HFFc6 (cell line): ENCODE data around the gene ZFR. TPM values are rescaled to one million over a fixed set of nuclear protein-coding genes. Genes with fewer than 3 reads are reported as not detected.

ENCODE experiments used
- DNase-seq: peaks from one replicate; pipeline ENCODE4 v3.0.0-alpha.2; 2018
- H3K27ac Mint-ChIP-seq: 2 replicates; pipeline ENCODE4 v1.8.0; 2020; ENCODE audit warnings: mild to moderate bottlenecking, mixed read lengths
- H3K27me3 Mint-ChIP-seq: 2 replicates; pipeline ENCODE4 v1.8.0; 2021; ENCODE audit warnings: mild to moderate bottlenecking, moderate library complexity, mixed read lengths; ENCODE audit not compliant: insufficient read depth
- H3K36me3 Mint-ChIP-seq: 2 replicates; pipeline ENCODE4 v1.8.0; 2021; ENCODE audit warnings: low read depth, mixed read lengths
- H3K4me1 Mint-ChIP-seq: 2 replicates; pipeline ENCODE4 v1.8.0; 2020; ENCODE audit warnings: low read depth, mixed read lengths
- H3K4me3 Mint-ChIP-seq: 2 replicates; pipeline ENCODE4 v1.8.0; 2020; ENCODE audit warnings: mild to moderate bottlenecking, moderate library complexity, mixed read lengths
- H3K9me3 Mint-ChIP-seq: 2 replicates; pipeline ENCODE4 v1.8.0; 2020; ENCODE audit warnings: mild to moderate bottlenecking, mixed read lengths
- CTCF ChIP-seq: fragments of 200-600 bp; sonication (generic); IDR thresholded peaks from 2 replicates; pipeline ENCODE4 v1.5.0; 2021; ENCODE audit warnings: antibody characterized with exemption, mild to moderate bottlenecking
- total RNA-seq, 6 experiments: library from RNA; stranded (reverse); fragmentation: NEBNext Ultra II Directional; extraction: Animal tissue kit (Norgen Biotek cat#: 25700); gene quantifications; 2 replicates in 1 of 6; 3 replicates in 5 of 6; pipeline ENCODE4 v1.2.3, GENCODE V29; 2021

Gene ZFR
- total RNA-seq, 6 experiments from 2014 or later = 69.3 to 79.0 (median 75.9) TPM

DNA sequence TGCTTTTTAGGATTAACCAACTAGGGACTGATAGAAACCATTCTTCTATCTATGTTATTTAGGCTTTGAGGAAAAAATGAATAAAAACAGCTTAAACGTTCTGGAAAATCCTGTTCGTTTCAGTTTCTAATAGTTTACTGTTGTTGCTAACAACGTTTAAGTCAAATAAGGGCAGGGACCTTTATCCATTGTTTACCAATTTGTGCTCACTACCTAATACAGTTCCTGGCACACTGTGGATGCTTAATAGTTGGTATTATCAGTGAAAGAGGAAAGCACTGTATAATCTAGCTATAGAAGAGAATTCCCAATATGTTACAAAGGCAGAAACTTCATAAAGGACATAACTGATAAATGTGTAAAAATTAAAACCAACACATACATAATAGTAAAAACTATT, 52.5 kb downstream of the ZFR start:
- no peaks in the 10 kb centered on the region for H3K9me3 Mint-ChIP-seq
- no peak for DNase-seq
- H3K27me3 Mint-ChIP-seq = peaks cover 3% of the 10 kb centered on the region

DNA sequence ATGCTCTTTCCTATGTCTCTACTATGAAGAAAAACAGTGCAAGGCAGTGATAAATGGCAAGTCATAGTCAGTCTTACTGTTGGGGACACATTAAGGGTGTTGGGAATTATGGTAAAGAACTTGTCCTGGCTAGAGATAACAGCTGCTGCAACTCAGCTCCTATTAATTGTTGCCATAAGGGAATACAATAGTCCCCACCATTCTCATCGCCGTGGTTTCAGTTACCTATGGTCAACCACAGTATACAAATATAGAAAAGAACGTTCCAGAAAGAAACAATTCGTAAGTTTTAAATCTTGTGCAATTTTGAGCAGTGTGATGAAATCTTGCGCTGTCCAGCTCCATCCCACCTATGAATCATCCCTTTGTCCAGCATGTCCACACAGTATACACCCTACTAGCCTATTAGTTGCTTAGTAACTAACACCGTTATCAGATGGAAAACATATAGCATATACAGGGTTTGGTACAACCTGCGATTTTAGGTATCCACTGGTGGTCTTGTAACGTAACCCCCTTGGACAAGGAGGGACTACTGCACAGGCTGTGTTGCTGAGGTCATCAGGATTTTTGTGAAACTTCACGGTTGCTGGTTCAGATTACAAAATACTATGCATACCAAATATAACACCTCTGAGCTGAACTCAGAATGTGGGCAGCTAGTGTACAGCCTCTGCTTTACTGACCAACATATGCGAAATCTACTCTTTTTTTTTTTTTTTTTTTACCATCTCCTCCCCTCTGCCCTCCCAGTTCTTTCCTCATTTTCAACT, 53.5 kb downstream of the ZFR start:
- Mint-ChIP-seq H3K4me3 (peak overlapping the region; percentile 34; the same call in 1 of the 2 replicates), H3K27me3 (peaks cover 5% of the 10 kb centered on the region), H3K4me1 (peaks cover 45% of the 10 kb centered on the region), H3K27ac (peak overlapping the region; percentile 94), H3K9me3 (no peaks in the 10 kb centered on the region), H3K36me3 (peaks cover 32% of the 10 kb centered on the region)
- DNase-seq = peak; percentile 91
- no peak; the same call in none of the 2 replicates for TF ChIP-seq CTCF

More for the DNA sequence above, 52.5 kb downstream of the ZFR start:
- H3K27ac Mint-ChIP-seq = peak overlapping the region; percentile 94
- no peak for TF ChIP-seq CTCF
- H3K36me3 Mint-ChIP-seq = peaks cover 33% of the 10 kb centered on the region
- H3K4me1 Mint-ChIP-seq = peaks cover 45% of the 10 kb centered on the region
- H3K4me3 Mint-ChIP-seq = no peak overlapping the region

DNA sequence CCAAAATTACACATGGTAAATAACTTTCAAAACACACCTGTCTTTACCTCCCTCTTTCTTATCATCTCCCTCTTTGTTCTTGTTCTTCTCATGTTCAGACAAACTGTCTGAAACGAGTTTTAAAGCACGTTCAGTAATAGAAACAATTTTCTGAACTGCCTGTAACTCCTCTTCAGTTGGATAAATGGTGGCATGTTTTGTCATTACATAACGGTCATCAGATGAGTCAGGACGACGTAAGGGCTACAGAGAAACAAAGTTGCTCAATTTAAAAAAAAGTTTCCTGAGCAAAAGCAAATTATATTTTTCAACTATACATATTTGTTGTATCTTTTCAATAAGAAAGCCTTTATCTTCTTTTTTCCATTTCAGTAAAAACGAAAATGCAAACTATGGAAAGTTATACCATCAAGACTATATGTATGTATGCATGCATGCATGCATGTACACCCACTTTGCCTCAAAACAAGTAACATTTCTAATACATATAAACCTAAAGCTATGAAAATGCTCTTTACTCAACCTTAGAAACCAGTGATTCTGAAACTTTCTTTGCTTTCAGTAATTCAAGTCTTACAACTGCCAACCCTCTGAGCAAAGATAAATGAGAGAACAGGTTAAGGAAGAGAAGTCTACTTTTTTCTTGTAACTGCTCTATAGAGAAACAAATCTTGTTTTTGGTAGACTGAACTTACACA, 56.0 kb downstream of the ZFR start:
- Mint-ChIP-seq H3K4me3 (peak overlapping the region; percentile 63), H3K4me1 (peaks cover 48% of the 10 kb centered on the region), H3K27ac (peak overlapping the region; percentile 86), H3K27me3 (peaks cover 5% of the 10 kb centered on the region), H3K9me3 (no peaks in the 10 kb centered on the region), H3K36me3 (peaks cover 41% of the 10 kb centered on the region)
- peak; percentile 53 for DNase-seq
- no peak for TF ChIP-seq CTCF

GRCh38 chr5:32387841-32388240, 56.7 kb downstream of the ZFR start:
- H3K4me1 Mint-ChIP-seq = peaks cover 48% of the 10 kb centered on the region
- H3K27me3 Mint-ChIP-seq = peaks cover 5% of the 10 kb centered on the region
- peaks cover 41% of the 10 kb centered on the region for H3K36me3 Mint-ChIP-seq
- DNase-seq = no peak
- peak overlapping the region; percentile 63; the same call in 1 of the 2 replicates for H3K4me3 Mint-ChIP-seq
- no peaks in the 10 kb centered on the region for H3K9me3 Mint-ChIP-seq
- H3K27ac Mint-ChIP-seq = peak overlapping the region; percentile 86
- TF ChIP-seq CTCF = no peak

- H3K27ac Mint-ChIP-seq = peak overlapping the region; percentile 33; the same call in 1 of the 2 replicates
- DNase-seq = no peak
- H3K9me3 Mint-ChIP-seq = no peaks in the 10 kb centered on the region
- H3K4me1 Mint-ChIP-seq = peaks cover 46% of the 10 kb centered on the region
- no peak for TF ChIP-seq CTCF
- peaks cover 5% of the 10 kb centered on the region for H3K27me3 Mint-ChIP-seq
- no peak overlapping the region for H3K4me3 Mint-ChIP-seq
- peaks cover 41% of the 10 kb centered on the region for H3K36me3 Mint-ChIP-seq
These were observed 57.3 kb downstream of the ZFR start for GRCh38 chr5:32387211-32387610.
